ENCODE results near the gene NDFIP2.
"Not testable (repeated sequence)": the region's sequence is repeated elsewhere in the genome, so short reads cannot be mapped to it uniquely, and the experiment has no call there.

Gene NDFIP2

GRCh38 chr13:79540504-79540903, 59.5 kb downstream of the NDFIP2 start:
- no peak for DNase-seq

GRCh38 chr13:79541426-79542049, 60.6 kb downstream of the NDFIP2 start:
- DNase-seq = peak in 1 of 2 experiments; percentile 33

DNA sequence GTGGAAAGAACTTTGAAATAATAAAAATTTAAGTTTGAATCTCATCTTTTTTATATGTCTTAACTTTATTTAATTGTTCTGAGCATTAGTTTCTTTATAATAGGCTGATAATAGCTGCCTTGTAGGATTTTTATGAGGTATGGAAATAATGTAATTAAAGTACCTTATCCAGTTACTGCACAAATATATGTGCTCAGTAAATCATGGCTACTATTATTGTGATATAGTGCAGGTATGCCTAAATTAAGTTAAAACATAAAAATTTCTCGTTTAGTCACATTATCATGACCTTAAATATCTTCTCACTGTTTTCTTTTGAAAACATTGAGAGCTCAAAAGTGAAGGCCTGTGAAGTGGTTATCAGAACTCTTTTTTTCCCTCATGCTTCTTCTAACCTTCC, 62.9 kb downstream of the NDFIP2 start:
- no peak for DNase-seq

DNA sequence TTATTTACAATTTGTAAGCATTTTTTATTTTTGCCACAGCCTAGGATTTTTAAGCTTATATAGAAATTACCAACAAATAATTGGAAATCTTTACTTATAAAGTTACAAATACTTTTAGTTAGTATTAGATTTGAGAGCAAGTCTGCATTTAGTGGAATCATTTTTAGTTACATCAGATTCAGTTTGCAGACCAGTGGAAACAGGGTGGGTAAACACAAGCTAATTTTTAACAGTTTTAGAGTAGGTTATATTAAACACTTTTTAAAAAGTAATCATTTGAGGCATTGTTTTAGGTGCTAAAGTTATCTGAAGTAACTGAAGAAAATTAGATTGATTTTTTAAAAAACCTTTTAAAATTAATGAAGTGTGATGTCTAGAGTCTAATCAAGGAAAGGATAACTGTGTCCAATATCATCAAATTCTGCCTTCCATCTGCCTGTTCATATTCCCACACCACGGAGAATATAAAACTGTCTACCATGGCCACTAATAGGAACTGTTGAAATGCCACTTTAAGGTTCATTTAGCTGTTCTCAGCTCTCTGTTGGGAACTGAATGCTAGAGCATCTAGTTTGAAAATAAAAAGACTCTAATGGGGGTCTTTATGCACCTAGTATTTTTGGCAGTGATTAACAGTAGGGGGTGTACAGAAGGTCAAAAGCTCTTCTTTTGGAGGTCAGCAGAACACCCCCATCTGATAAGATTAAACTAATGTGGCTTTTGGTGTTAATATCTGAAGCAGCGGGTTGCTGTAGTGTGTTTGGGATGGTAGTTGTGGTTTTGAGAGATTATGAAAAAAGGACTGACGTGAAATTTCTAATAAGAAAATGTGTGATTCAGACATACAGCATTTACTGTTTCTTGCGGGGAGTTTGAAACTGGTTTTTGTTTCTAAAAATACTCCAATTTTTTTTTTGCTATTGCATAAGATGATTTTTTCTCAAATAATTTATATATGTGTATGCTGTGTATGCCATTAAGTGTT, 66.5 kb downstream of the NDFIP2 start:
- no peak for DNase-seq

DNA sequence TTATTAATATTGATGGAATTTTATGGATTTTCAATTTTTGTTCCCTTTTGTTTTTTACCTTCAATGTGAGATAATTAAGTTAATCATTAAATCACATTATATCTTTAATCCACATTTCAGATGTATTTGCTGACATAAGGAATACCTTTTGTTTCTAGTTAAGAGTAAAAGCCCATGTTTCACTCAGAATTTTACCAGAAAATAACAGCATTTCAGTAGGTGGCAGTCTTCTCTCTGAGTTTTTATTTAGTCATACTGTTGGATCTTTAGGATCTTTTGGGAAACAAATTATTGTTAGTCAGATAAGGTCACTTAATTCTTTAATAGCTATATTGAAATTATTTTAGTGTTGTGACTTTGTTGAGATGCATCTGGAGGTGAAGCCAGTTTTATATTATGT, 67.9 kb downstream of the NDFIP2 start:
- peak in 1 of 2 experiments; percentile 1 for DNase-seq

- DNase-seq = no peak
Measured at GRCh38 chr13:79549355-79550106, 68.6 kb downstream of the NDFIP2 start.

DNA sequence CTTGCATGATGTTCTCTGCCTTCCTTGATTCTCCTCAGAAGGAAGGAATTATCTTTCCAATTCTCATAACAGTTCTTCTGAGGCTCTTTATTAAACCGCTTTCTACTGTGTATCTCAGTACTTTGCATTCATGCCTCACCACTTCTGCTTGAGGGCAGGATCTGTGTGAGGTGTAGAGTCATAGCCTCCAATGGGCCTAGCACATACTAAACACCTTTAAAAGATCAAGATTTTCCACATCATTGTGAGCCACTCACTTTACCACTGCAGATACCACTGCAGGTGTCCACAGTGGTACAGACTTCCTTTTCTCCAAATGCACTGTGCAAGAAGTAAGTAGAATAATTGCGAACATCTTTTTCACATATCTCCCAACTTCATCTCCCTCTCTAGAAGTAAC, 76.7 kb downstream of the NDFIP2 start:
- DNase-seq = no peak

- DNase-seq = no peak
Measured at GRCh38 chr13:79560954-79561353, 80.0 kb downstream of the NDFIP2 start.

DNA sequence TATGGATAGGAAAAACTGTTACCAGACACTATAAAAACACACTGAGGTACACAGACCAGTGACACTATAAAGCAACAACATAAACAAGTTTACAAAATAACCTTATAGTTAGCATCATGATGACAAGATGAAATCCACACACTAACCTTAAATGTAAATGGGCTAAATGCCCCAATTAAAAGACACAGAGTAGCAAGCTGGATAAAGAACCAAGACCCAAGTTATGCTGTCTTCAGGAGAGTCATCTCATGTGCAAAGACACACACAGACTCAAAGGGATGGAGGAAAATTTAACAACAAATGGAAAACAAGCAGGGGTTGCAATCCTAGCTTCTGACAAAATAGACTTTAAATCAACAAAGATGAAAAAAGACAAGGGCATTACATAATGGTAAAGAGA, 81.6 kb downstream of the NDFIP2 start:
- DNase-seq = no peak

GRCh38 chr13:79566118-79566517, 85.2 kb downstream of the NDFIP2 start:
- DNase-seq = no peak

- no peak for DNase-seq
Measured at GRCh38 chr13:79571147-79571546, 90.2 kb downstream of the NDFIP2 start.

DNA sequence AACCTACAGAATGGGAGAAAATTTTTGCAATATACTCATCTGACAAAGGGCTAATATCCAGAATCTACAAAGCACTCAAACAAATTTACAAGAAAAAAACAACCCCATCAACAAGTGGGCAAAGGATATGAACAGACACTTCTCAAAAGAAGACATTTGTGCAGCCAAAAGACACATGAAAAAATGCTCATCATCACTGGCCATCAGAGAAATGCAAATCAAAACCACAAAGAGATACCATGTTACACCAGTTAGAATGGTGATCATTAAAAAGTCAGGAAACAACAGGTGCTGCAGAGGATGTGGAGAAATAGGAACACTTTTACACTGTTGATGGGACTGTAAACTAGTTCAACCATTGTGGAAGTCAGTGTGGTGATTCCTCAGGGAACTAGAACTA, 92.9 kb downstream of the NDFIP2 start:
- DNase-seq = not testable (repeated sequence)

DNA sequence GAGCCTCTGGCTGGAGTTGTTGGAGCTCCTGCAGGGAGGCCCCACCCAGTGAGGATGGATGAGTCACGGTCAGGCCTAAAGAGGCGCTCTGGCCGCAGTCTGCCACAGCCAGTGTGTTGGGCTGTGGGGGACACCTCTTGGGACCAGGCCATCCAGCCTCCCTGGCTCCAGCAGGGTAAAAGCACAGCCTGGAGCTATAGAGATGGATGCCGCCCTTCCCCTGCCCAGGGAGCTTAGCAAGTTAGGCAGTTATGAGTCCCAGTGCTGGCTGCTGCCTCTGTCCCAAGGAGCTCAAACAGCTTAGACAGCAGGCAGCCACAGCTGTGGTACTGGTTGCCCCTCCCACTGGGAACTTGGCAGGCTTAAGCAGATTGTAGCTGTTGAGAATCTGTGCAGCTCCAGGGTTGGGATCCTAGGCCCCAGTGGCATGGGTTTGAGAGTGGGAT, 100.9 kb downstream of the NDFIP2 start:
- DNase-seq = no peak

- DNase-seq = no peak
Measured at GRCh38 chr13:79582896-79583295, 101.9 kb downstream of the NDFIP2 start.

- no peak for DNase-seq
Measured at GRCh38 chr13:79585033-79585432, 104.1 kb downstream of the NDFIP2 start.

- DNase-seq = no peak
Measured at GRCh38 chr13:79589603-79590393, 108.8 kb downstream of the NDFIP2 start.

DNA sequence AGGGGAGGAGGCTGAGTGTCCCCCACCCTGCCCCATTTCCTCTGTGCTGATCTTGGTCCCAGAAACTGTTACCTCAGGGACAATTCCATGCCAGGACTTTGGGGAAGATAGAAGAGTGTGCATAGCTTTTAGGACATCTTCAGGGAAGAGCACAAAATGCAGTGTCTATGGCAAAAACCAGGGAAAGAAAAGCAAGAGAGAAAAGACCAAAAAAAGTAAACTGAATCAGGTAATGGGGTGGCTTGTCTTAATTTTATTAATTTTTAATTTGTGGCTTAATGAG, 109.4 kb downstream of the NDFIP2 start:
- DNase-seq = no peak

GRCh38 chr13:79591493-79591892, 110.5 kb downstream of the NDFIP2 start:
- no peak for DNase-seq

- DNase-seq = no peak
Measured at GRCh38 chr13:79593121-79593520, 112.2 kb downstream of the NDFIP2 start.

DNA sequence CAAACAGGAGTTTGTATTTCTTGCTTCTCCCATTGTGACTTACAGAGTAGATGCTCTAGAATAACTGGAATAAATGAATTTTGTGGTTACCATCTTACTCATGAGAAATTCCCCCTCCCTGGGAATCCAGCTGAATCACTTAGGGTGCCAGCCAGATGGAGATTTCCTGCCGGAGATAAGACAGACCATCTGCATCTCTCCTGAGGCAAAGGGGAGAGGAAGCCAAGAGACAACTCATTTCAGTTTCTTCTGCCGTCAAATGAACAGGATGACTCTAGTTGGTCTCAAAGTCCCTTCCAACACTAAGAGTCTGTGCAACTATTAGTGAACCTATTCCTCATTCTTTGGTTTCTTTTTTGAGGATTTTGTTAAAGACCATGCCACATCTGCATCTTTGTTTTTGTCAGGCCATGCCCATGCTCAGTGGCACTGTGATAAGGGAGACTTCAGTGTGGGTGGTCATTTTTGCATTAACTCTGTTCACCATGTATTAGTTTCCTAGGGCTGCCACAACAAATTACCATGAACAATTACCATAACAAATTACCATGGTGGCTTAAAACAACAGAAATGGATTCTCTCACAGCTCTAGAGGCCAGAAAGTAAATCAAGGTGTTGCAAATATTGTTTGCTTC, 112.8 kb downstream of the NDFIP2 start:
- no peak for DNase-seq

DNA sequence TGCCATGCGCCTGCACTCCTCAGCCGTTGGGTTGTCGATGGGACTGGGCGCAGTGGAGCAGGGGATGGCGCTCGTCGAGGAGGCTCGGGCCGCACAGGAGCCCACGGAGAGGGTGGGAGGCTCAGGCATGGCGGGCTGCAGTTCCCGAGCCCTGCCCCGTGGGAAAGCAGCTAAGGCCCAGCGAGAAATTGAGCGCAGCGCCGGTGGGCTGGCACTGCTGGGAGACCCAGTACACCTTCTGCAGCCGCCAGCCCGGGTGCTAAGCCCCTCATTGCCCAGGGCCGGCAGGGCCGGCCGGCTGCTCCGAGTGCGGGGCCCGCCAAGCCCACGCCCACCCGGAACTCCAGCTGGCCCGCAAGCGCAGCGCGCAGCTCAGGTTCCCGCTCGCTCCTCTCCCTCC, 119.2 kb downstream of the NDFIP2 start:
- DNase-seq = not testable (repeated sequence)

- DNase-seq = no peak
Measured at GRCh38 chr13:79602936-79603335, 122.0 kb downstream of the NDFIP2 start.
